GM21367 (cell line): Measurements from ENCODE around the gene CAPN10.

ENCODE experiments used
- ATAC-seq: cut with Tn5 transposase; IDR thresholded peaks from one replicate; pipeline ENCODE4 v1.9.1; 2021; ENCODE audit not compliant: unreplicated experiment

Gene CAPN10

GRCh38 chr2:240620859-240621258 is 34.3 kb downstream of the CAPN10 start:
- ATAC-seq, result no peak

GRCh38 chr2:240622060-240622411 is 35.5 kb downstream of the CAPN10 start:
- ATAC-seq, result no peak

GRCh38 chr2:240622531-240623235 is 36.1 kb downstream of the CAPN10 start:
- ATAC-seq, result no peak

GRCh38 chr2:240623531-240624010 is 37.0 kb downstream of the CAPN10 start:
- no peak for ATAC-seq

- ATAC-seq, result no peak
Measured at GRCh38 chr2:240624011-240624949, 37.7 kb downstream of the CAPN10 start.

GRCh38 chr2:240624950-240625621 is 38.6 kb downstream of the CAPN10 start, which contains the start of gene GPR35:
Gene GPR35 (plus strand): TSS chr2:240625480. CDS start chr2:240629953, 4,473 bp downstream.
- no peak for ATAC-seq

GRCh38 chr2:240626531-240627300 is 40.2 kb downstream of the CAPN10 start:
- no peak for ATAC-seq

GRCh38 chr2:240627736-240628506 is 41.4 kb downstream of the CAPN10 start:
- no peak for ATAC-seq

DNA sequence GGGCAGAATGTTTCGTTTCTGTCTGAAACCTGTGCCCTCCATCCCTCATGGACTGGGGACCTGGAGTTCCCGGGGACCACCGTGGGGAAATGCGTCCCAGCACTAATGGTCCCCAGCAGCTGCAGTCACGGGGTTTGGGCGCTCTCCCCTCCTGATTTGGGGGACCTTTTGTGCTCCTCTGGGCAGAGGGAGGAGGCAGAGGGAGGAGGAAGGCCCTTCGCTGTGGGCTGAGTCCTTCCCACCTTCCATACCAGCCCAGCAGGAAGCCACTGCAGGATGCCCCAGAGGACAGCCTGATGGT is 41.9 kb downstream of the CAPN10 start:
- no peak for ATAC-seq

DNA sequence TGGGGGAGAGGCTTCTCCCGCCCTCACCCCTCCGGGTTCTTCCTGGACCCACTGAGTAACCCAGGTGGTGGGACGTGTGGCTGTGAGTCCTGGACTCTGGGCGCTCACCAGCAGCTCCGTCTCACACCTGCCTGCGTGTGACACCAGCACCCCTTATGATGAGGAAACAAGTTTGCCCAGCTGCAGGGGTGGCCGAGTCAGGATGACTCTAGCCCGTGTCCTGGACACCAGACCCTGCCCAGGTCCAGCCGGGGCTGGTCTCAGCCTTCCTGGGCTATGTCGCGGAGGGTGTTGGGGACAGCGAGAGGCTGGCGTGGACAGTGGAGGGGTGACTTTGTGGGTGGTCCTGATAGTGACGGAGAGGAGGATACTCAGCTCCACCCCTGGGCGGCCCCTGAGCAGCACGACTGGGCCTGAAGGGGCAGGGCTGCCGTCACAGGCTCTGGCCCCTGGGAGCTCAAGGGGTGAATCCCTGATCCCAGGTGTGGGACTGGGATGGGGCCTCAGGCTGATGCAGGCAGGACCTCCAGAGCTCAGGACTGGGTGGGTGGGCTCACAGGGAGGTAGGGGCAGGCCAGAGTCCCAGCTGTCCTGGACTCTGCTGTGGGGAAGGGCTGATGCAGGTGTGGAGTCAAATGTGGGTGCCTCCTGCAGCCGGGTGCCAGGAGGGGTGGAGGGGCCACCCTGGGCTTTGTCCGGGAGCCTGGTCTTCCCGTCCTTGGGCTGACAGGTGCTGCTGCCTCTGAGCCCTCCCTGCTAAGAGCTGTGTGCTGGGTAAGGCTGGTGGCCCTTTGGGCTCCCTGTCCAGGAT is 42.5 kb downstream of the CAPN10 start:
- ATAC-seq, result no peak

DNA sequence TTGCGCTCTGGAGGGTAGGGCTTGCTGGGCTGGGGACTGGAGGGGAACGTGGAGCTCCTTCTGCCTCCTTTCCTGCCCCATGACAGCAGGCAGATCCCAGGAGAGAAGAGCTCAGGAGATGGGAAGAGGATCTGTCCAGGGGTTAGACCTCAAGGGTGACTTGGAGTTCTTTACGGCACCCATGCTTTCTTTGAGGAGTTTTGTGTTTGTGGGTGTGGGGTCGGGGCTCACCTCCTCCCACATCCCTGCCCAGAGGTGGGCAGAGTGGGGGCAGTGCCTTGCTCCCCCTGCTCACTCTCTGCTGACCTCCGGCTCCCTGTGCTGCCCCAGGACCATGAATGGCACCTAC is 43.1 kb downstream of the CAPN10 start:
- no peak for ATAC-seq

GRCh38 chr2:240629968-240630770 is 43.6 kb downstream of the CAPN10 start:
- no peak for ATAC-seq

DNA sequence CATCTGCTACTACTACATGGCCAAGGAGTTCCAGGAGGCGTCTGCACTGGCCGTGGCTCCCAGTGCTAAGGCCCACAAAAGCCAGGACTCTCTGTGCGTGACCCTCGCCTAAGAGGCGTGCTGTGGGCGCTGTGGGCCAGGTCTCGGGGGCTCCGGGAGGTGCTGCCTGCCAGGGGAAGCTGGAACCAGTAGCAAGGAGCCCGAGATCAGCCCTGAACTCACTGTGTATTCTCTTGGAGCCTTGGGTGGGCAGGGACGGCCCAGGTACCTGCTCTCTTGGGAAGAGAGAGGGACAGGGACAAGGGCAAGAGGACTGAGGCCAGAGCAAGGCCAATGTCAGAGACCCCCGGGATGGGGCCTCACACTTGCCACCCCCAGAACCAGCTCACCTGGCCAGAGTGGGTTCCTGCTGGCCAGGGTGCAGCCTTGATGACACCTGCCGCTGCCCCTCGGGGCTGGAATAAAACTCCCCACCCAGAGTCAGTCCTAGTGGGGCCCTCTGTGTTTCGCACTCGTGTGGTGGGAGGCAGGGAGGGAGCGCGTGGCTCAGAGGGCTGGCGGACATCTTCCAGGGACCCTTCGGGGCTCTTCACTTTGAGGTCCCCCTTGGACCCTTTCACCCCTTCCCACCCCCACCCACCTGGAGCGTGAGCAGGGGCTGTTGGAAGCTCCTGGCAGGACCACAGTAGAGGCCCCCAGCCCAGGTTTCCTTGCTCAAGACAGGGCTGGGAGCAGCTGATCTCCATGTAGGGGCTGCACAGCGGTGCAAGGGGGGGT is 44.4 kb downstream of the CAPN10 start:
- ATAC-seq, result no peak

DNA sequence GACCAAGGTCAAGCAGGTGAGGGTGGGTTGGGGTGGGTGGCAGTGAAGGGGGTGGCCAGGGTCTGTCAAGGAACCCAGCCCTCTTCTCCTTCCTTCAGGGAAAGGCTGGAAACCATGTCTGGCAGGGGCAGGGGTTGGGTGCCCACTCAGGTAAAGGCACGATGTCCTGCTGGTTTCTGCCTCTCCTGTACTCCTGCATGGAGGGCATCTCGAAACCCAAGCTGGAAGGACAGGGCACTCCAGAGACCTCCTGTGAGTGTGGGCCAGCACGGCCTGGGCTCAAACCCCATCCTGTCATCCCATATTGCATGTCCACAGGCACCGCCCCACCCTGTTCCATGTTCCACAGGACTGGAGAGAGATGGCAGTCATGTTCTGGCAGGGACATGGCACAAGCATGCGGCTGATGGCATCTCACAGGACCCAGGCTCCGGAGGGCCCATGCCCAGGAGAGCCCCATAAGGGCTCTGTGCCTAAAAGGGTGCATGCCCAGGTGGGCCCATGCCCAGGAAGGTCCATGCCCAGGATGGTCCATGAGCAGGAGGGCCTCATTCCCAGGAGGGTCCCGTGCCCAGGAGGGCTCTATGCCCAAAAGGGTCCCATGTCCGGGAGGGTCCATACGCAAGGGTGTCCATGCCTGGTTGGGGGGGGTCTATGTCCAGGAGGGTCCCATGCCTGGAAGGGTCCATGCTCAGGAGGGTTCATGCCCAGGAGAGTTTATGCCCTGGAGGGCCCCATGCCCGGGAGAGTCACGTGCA is 45.2 kb downstream of the CAPN10 start:
- no peak for ATAC-seq

- no peak for ATAC-seq
Measured at GRCh38 chr2:240632306-240632721, 45.8 kb downstream of the CAPN10 start.

- no peak for ATAC-seq
Measured at GRCh38 chr2:240635121-240635997, 48.8 kb downstream of the CAPN10 start.
